ENCODE measurements around the gene CCDC117. TPM values are rescaled to one million over a fixed set of nuclear protein-coding genes. Genes with fewer than 3 reads are reported as not detected.

CCDC117 gene
- total and polyA plus RNA-seq, 7 donors = 9.1 to 39.1 (median 27.5) TPM

GRCh38 chr22:28774378-28774777 is 1.9 kb downstream of the CCDC117 start:
- H3K4me3 ChIP-seq = peak overlapping the region; percentile 74

GRCh38 chr22:28779833-28780232 is 7.3 kb downstream of the CCDC117 start:
- peaks cover 13 to 71% of the 10 kb centered on the region in 2 donors for H3K36me3 ChIP-seq (ENCODE audit: insufficient read depth in 1 of 2, low read depth in 1 of 2)
- no peak overlapping the region for H3K4me3 ChIP-seq
- peaks cover 18% of the 10 kb centered on the region for H3K4me1 ChIP-seq
- WGBS, 3 donors = 78 to 87% (median 80%) methylated on average over 5 of the region's 5 CpGs
- no peak for TF ChIP-seq CTCF (IDR thresholded peaks at IDR 0.05)
- ATAC-seq (peak; percentile 15 to 52 (median 34)), DNase-seq (no peak)
- no peaks in the 10 kb centered on the region for H3K9me3 ChIP-seq
- H3K27me3 ChIP-seq (ENCODE audit: insufficient read depth in 3 of 3, low read length in 2 of 3) = no peaks in the 10 kb centered on the region
- H3K27ac ChIP-seq = peak overlapping the region; percentile 54
- intact Hi-C loops (cut with DNase I) = no loop called here

More at GRCh38 chr22:28774378-28774777, 1.9 kb downstream of the CCDC117 start:
- intact Hi-C loops (cut with DNase I) = no loop called here
- no peak for ATAC-seq
- no peaks in the 10 kb centered on the region for H3K27me3 ChIP-seq (ENCODE audit: insufficient read depth in 3 of 3, low read length in 2 of 3)
- 86 to 95% (median 92%) methylated on average over 1 of the region's 1 CpG for WGBS, 3 donors
- no peak for DNase-seq
- H3K4me1 ChIP-seq = peaks cover 22% of the 10 kb centered on the region
- peaks cover 0 to 37% of the 10 kb centered on the region in 2 donors for H3K36me3 ChIP-seq (ENCODE audit: insufficient read depth in 1 of 2, low read depth in 1 of 2)
- H3K9me3 ChIP-seq = no peaks in the 10 kb centered on the region
- no peak overlapping the region for H3K27ac ChIP-seq
- no peak for TF ChIP-seq CTCF (IDR thresholded peaks at IDR 0.05)

GRCh38 chr22:28780296-28780695 is 7.8 kb downstream of the CCDC117 start:
- Histone ChIP-seq H3K9me3 (no peaks in the 10 kb centered on the region), H3K27me3 (ENCODE audit: insufficient read depth in 3 of 3, low read length in 2 of 3) (no peaks in the 10 kb centered on the region), H3K27ac (no peak overlapping the region), H3K36me3 (ENCODE audit: insufficient read depth in 1 of 2, low read depth in 1 of 2) (peaks cover 13 to 71% of the 10 kb centered on the region in 2 donors), H3K4me3 (no peak overlapping the region), H3K4me1 (peaks cover 15% of the 10 kb centered on the region)
- WGBS, 3 donors = 90 to 97% (median 93%) methylated on average over 1 of the region's 1 CpG
- ATAC-seq (no peak), DNase-seq (no peak)
- intact Hi-C loops (cut with DNase I) = no loop called here
- TF ChIP-seq CTCF (IDR thresholded peaks at IDR 0.05) = no peak

- peaks cover 10% of the 10 kb centered on the region for H3K4me1 ChIP-seq
- peaks cover 13 to 81% of the 10 kb centered on the region in 2 donors for H3K36me3 ChIP-seq (ENCODE audit: insufficient read depth in 1 of 2, low read depth in 1 of 2)
- ATAC-seq (no peak), DNase-seq (no peak)
- H3K9me3 ChIP-seq = no peaks in the 10 kb centered on the region
- TF ChIP-seq CTCF (IDR thresholded peaks at IDR 0.05) = no peak
- H3K4me3 ChIP-seq = no peak overlapping the region
- WGBS, 3 donors = 86 to 88% (median 88%) methylated on average over 4 of the region's 4 CpGs
- H3K27me3 ChIP-seq (ENCODE audit: insufficient read depth in 3 of 3, low read length in 2 of 3) = no peaks in the 10 kb centered on the region
- H3K27ac ChIP-seq = no peak overlapping the region
- intact Hi-C loops (cut with DNase I) = no loop called here
Observed at GRCh38 chr22:28783786-28784671, 11.5 kb downstream of the CCDC117 start.

Measured in psoas muscle (tissue), 8 donors.